HL-60/S4 treated with phorbol 12-myristate 13-acetate at 8.2 ng/mL for 4 days and 3 days (cell line): ENCODE measurements around the gene MRPS22.
"Not testable (repeated sequence)": the region's sequence is repeated elsewhere in the genome, so short reads cannot be mapped to it uniquely, and the experiment has no call there.

ENCODE experiments used
- in situ Hi-C: fragments of 300-500 bp; cut with MboI; formaldehyde crosslinking; loops from 2 replicates; pipeline ENCODE4 v1.15.0; 2022; ENCODE audit warnings: low sequenced_read_pairs

Gene MRPS22

DNA sequence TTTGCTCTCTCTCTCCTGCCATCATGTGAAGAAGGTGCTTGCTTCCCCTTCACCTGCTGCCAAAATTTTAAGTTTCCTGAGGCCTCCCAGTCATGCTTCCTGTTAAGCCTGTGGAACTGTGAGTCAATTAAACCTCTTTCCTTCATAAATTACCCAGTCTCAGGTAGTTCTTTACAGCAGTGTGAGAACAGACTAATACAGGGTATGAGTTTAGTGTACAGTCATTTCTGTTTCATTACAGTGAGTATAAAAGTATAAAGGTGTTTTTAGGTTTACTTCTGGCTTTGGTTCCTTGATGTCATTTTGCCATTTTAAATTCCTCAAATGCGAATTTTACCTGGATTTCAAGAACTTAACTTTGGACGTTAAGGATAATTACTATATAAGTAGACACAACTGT is 38.5 kb downstream of the MRPS22 start:
- in situ Hi-C loops = not testable (repeated sequence)

DNA sequence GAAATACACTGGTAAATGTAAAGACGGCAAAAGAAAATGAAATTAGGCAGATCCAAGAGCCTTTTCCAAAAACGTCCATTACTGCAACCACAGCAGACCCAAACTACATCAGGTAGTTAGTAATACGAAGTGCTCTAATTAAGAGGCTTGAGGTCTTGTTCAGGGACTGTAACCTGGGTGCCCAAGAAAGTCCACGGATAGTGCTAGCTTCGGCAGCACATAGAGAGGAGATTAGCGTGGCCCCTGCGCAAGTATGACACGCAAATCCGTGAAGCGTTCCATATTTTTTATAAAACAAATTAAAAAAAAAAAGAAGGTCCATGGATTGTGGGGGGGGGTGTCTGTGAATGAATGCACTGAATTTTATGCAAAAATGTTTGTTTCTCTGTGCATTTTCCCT is 44.3 kb downstream of the MRPS22 start:
- in situ Hi-C loops = no loop called here

DNA sequence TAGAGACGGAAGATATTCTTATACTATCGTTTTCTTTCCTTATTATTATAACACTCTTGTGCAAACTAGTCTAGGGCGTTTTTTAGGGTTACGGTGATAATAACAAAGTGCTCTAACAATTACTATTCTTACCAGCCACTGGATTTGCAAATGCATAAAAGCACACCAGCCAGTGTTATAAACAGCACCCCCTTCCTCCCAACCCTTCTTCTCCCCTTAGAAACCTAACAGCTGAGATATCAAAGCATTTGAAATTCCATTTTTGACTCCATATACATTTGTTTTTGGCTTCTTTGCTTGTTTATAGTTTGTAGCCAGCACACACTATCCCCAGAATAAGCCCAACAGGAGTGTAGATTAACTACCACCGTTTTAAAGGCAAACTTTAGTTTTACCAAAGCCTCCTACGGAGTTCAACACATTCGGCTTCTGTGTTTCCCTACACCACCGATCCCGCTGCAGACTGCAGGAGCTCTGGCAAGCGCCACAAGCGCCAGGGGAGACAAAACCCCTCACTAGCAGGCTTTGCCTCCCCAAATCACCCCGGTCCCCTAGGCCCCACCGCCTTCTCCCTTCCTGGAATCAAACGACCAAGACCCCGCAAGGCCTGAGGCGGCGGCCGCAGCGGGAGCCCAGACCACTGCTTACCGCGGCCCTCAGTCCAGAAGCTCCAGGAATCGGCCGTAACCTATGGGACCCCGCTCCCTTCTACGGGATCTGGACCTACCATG is 45.2 kb downstream of the MRPS22 start:
- in situ Hi-C loops = no loop called here

GRCh38 chr3:139389552-139390368 is 45.9 kb downstream of the MRPS22 start, which contains the start of gene COPB2:
TSS of gene COPB2 (minus strand) at chr3:139389647. CDS start at chr3:139389550, 97 bp downstream.
- in situ Hi-C loops = no loop called here

DNA sequence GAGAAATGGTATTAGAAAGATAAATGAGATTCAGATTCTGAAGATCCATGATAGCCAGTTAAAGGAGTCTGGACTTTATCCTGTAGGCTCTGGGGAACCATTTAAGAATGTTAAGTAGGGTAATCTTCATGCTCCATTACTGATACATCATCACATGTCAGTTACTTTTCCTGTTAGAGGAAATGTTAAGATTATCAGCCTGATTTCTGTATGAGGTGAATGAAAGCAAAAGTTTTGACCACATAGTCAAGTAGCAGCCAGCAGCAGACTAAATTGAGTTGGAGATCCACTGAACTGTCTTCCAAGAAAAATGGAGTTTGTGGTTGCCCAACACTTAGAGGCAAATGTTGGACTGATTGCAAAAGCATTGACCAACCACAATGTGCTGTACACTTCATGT is 50.3 kb downstream of the MRPS22 start:
- in situ Hi-C loops = no loop called here

DNA sequence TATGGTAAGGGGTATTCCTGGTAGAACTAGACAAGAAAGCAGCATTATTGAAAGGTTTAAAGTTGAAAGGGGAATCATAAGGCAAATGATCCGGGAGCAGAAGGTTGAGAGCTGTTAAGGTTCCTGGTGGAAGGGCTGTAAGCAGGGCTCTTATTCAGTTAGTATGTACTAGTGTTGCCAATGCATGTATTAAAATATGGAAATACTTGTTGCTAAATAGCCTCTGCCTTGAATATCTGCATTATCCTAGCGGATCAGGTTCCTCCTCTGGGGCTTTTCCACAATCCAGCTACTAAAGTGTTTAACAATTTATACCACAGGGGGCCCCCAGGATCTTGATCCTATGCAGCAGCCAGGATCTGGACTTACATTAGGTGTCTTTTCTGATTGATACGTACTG is 52.9 kb downstream of the MRPS22 start:
- in situ Hi-C loops = no loop called here

- in situ Hi-C loops = not testable (repeated sequence)
Observed at GRCh38 chr3:139401155-139401554, 57.3 kb downstream of the MRPS22 start.
